Neural cell (in vitro differentiated cells): ENCODE results near the gene F9. TPM values are rescaled to one million over a fixed set of nuclear protein-coding genes. Genes with fewer than 3 reads are reported as not detected.

Experiments used
- H2AFZ ChIP-seq: fragments of 200-600, 300-800 bp; sonication (generic), shearing (Covaris generic); 2 replicates; pipeline ENCODE4 v1.6.0; 2014; ENCODE audit warnings: low read depth, mild to moderate bottlenecking, antibody characterized with exemption, low read length, moderate library complexity
- H3F3A ChIP-seq: fragments of 200-600 bp; shearing (Covaris generic); 2 replicates; pipeline ENCODE4 v1.6.1; 2016; ENCODE audit warnings: mild to moderate bottlenecking, moderate library complexity, mixed read lengths, antibody characterized with exemption, low read length; ENCODE audit not compliant: insufficient read depth, poor library complexity, severe bottlenecking
- H3K27ac ChIP-seq: fragments of 200-600, 300-800 bp; sonication (generic), shearing (Covaris generic); 2 replicates; pipeline ENCODE4 v1.5.1; 2014; ENCODE audit warnings: mild to moderate bottlenecking, low read length, moderate library complexity
- H3K27me3 ChIP-seq: fragments of 300-800, 200-600 bp; sonication (generic), shearing (Covaris generic); 2 replicates; pipeline ENCODE4 v1.6.0; 2014; ENCODE audit warnings: mild to moderate bottlenecking, low read depth, low read length, moderate library complexity; ENCODE audit not compliant: insufficient read depth
- H3K36me3 ChIP-seq: fragments of 300-800, 200-600 bp; sonication (generic), shearing (Covaris generic); 2 replicates; pipeline ENCODE4 v1.5.1; 2014; ENCODE audit warnings: mild to moderate bottlenecking, antibody characterized with exemption, low read length, moderate library complexity; ENCODE audit not compliant: insufficient read depth
- H3K4me2 ChIP-seq: fragments of 300-800, 200-600 bp; sonication (generic), shearing (Covaris generic); 2 replicates; pipeline ENCODE4 v1.6.0; 2014; ENCODE audit warnings: mild to moderate bottlenecking, low read length
- H3K4me3 ChIP-seq: fragments of 300-800, 200-600 bp; sonication (generic), shearing (Covaris generic); 2 replicates; pipeline ENCODE4 v1.5.1; 2014; ENCODE audit warnings: mild to moderate bottlenecking, low read length, moderate library complexity
- H3K79me2 ChIP-seq: fragments of 200-600 bp; shearing (Covaris generic); replicated peaks from 2 replicates; pipeline ENCODE4 v1.6.0; 2014; ENCODE audit warnings: mild to moderate bottlenecking, low read length, moderate library complexity; ENCODE audit not compliant: insufficient read depth
- H3K9ac ChIP-seq: fragments of 300-800, 200-600 bp; sonication (generic), shearing (Covaris generic); 2 replicates; pipeline ENCODE4 v1.6.1; 2016; ENCODE audit warnings: mild to moderate bottlenecking, low read length, mixed read lengths
- H3K9me2 ChIP-seq: fragments of 200-600 bp; shearing (Covaris generic); 2 replicates; pipeline ENCODE4 v1.6.1; 2016; ENCODE audit warnings: mild to moderate bottlenecking, low read length, mixed read lengths; ENCODE audit not compliant: insufficient read depth
- H3K9me3 ChIP-seq: fragments of 200-600, 300-800 bp; sonication (generic), shearing (Covaris generic); 2 replicates; pipeline ENCODE4 v1.6.1; 2016; ENCODE audit warnings: mild to moderate bottlenecking, mixed run types, low read length, moderate library complexity, mixed read lengths
- H4K20me1 ChIP-seq: fragments of 200-600 bp; shearing (Covaris generic); 2 replicates; pipeline ENCODE4 v1.6.1; 2016; ENCODE audit warnings: mild to moderate bottlenecking, mixed run types; ENCODE audit not compliant: insufficient read depth
- EP300 ChIP-seq: fragments of 450-650 bp; conservative IDR thresholded peaks from 2 replicates; pipeline ENCODE4 v1.6.1; 2014; ENCODE audit warnings: antibody characterized with exemption, mild to moderate bottlenecking, moderate library complexity; ENCODE audit not compliant: poor library complexity, severe bottlenecking
- EZH2 ChIP-seq: fragments of 200-600, 300-800 bp; shearing (Covaris generic), sonication (generic); IDR thresholded peaks from 2 replicates; pipeline ENCODE4 v1.6.1; 2014; ENCODE audit warnings: antibody characterized with exemption, low read length, borderline replicate concordance, mild to moderate bottlenecking; ENCODE audit not compliant: insufficient read depth, poor library complexity, severe bottlenecking
- MXI1 ChIP-seq: fragments of 450-650 bp; conservative IDR thresholded peaks from 2 replicates; pipeline ENCODE4 v1.6.1; 2014; ENCODE audit warnings: antibody characterized with exemption, mild to moderate bottlenecking; ENCODE audit not compliant: poor library complexity, severe bottlenecking
- POLR2AphosphoS5 ChIP-seq: IDR thresholded peaks from 2 replicates; pipeline ENCODE4 v1.6.1; 2012
- RAD21 ChIP-seq: fragments of 450-650 bp; conservative IDR thresholded peaks from 2 replicates; pipeline ENCODE4 v1.6.1; 2014; ENCODE audit warnings: antibody characterized with exemption, mild to moderate bottlenecking, moderate library complexity
- SMC3 ChIP-seq: fragments of 450-650 bp; conservative IDR thresholded peaks from 2 replicates; pipeline ENCODE4 v1.6.1; 2014; ENCODE audit warnings: antibody characterized with exemption, mild to moderate bottlenecking, moderate library complexity; ENCODE audit not compliant: poor library complexity
- TAF1 ChIP-seq: IDR thresholded peaks from 2 replicates; pipeline ENCODE4 v1.6.1; 2012; ENCODE audit warnings: low read depth
- polyA plus RNA-seq: library from polyadenylated mRNA; depleted of rRNA; stranded (reverse); fragments of >200 nt; gene quantifications from 2 replicates; pipeline ENCODE4 v1.2.3, GENCODE V29; 2014
- TF ChIP-seq, protein P1 (sequence below): IDR thresholded peaks from 2 replicates; pipeline ENCODE4 v1.6.1; 2012; ENCODE audit warnings: borderline replicate concordance
- TF ChIP-seq, protein P2 (sequence below): fragments of 450-650 bp; IDR thresholded peaks from 2 replicates; pipeline ENCODE4 v1.5.1; 2014; ENCODE audit warnings: antibody characterized with exemption, mild to moderate bottlenecking, moderate library complexity; ENCODE audit not compliant: poor library complexity, severe bottlenecking

The F9 gene
- polyA plus RNA-seq, 1 donor from 2014 or later, result not detected

DNA sequence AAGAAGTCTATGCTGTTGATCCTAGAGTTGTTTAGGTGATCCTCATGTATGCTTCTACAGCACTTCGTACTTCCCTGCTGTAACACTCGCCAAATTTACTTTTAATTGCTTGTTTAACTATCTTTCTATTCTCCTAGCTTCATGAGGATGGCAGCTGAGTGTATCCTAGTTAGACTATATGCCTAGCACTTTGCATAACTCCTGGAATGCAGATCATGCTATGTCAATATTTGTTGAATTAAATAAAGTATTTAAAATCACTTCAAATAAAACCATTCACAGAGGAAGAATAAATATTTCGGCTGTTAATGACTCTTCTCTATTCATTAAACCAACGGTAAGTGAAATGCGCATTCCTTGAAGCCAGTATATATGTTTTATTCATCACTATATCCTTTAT is 55.1 kb downstream of the F9 start:
- no peaks in the 10 kb centered on the region for H3K9me3 ChIP-seq
- H2AFZ ChIP-seq, result no peak overlapping the region
- no peak overlapping the region for H3K27ac ChIP-seq
- H3K4me3 ChIP-seq, result no peak overlapping the region
- no peaks in the 10 kb centered on the region for H3K9me2 ChIP-seq
- H4K20me1 ChIP-seq, result no peaks in the 10 kb centered on the region
- no peak overlapping the region for H3K4me2 ChIP-seq
- no peaks in the 10 kb centered on the region for H3K79me2 ChIP-seq
- H3F3A ChIP-seq, result no peaks in the 10 kb centered on the region
- TF ChIP-seq POLR2AphosphoS5 (no peak), MXI1 (no peak), RAD21 (no peak), EP300 (no peak), SMC3 (no peak), TAF1 (no peak), EZH2 (no peak)
- TF ChIP-seq, protein P1, sequence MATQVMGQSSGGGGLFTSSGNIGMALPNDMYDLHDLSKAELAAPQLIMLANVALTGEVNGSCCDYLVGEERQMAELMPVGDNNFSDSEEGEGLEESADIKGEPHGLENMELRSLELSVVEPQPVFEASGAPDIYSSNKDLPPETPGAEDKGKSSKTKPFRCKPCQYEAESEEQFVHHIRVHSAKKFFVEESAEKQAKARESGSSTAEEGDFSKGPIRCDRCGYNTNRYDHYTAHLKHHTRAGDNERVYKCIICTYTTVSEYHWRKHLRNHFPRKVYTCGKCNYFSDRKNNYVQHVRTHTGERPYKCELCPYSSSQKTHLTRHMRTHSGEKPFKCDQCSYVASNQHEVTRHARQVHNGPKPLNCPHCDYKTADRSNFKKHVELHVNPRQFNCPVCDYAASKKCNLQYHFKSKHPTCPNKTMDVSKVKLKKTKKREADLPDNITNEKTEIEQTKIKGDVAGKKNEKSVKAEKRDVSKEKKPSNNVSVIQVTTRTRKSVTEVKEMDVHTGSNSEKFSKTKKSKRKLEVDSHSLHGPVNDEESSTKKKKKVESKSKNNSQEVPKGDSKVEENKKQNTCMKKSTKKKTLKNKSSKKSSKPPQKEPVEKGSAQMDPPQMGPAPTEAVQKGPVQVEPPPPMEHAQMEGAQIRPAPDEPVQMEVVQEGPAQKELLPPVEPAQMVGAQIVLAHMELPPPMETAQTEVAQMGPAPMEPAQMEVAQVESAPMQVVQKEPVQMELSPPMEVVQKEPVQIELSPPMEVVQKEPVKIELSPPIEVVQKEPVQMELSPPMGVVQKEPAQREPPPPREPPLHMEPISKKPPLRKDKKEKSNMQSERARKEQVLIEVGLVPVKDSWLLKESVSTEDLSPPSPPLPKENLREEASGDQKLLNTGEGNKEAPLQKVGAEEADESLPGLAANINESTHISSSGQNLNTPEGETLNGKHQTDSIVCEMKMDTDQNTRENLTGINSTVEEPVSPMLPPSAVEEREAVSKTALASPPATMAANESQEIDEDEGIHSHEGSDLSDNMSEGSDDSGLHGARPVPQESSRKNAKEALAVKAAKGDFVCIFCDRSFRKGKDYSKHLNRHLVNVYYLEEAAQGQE, result no peak
- TF ChIP-seq, protein P2, sequence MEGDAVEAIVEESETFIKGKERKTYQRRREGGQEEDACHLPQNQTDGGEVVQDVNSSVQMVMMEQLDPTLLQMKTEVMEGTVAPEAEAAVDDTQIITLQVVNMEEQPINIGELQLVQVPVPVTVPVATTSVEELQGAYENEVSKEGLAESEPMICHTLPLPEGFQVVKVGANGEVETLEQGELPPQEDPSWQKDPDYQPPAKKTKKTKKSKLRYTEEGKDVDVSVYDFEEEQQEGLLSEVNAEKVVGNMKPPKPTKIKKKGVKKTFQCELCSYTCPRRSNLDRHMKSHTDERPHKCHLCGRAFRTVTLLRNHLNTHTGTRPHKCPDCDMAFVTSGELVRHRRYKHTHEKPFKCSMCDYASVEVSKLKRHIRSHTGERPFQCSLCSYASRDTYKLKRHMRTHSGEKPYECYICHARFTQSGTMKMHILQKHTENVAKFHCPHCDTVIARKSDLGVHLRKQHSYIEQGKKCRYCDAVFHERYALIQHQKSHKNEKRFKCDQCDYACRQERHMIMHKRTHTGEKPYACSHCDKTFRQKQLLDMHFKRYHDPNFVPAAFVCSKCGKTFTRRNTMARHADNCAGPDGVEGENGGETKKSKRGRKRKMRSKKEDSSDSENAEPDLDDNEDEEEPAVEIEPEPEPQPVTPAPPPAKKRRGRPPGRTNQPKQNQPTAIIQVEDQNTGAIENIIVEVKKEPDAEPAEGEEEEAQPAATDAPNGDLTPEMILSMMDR, result no peak
- H3K27me3 ChIP-seq, result no peaks in the 10 kb centered on the region
- no peaks in the 10 kb centered on the region for H3K36me3 ChIP-seq
- no peak overlapping the region for H3K9ac ChIP-seq

DNA sequence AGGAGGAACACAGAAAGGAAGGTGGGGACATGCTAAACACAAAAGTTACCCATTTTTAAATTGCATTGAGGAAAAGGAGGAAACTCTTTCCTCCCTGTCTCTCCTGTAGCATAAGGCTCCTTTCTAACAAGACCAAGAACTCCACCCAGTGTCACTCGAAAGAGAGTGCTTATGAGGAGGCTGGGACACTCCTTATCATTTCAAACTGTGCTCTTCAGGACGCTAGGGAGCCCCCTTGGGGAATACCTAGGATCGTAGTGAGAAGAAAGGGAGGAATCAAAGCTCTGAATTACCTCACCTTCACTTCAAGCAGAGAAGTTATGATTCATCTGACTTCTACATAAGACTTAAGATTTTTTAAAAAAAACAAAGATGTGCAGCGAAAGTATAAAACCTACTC is 65.5 kb downstream of the F9 start:
- Histone ChIP-seq H3K27ac (no peak overlapping the region), H3K27me3 (no peaks in the 10 kb centered on the region), H3K9me3 (no peaks in the 10 kb centered on the region), H3K79me2 (no peaks in the 10 kb centered on the region), H3K4me2 (no peak overlapping the region), H3F3A (no peaks in the 10 kb centered on the region), H4K20me1 (no peaks in the 10 kb centered on the region), H2AFZ (no peak overlapping the region), H3K36me3 (no peaks in the 10 kb centered on the region), H3K4me3 (no peak overlapping the region), H3K9ac (no peak overlapping the region), H3K9me2 (no peaks in the 10 kb centered on the region)
- TF ChIP-seq TAF1, result no peak
- TF ChIP-seq, protein P2, result no peak
- no peak for TF ChIP-seq POLR2AphosphoS5
- TF ChIP-seq MXI1, result no peak
- no peak for TF ChIP-seq SMC3
- no peak for TF ChIP-seq EP300
- TF ChIP-seq RAD21, result no peak
- TF ChIP-seq EZH2, result no peak
- TF ChIP-seq, protein P1, result no peak
